GM19328 (cell line): ENCODE measurements around the gene EXOSC5.
"Not testable (repeated sequence)": the region's sequence is repeated elsewhere in the genome, so short reads cannot be mapped to it uniquely, and the experiment has no call there.

Source experiments
- ATAC-seq: cut with Tn5 transposase; IDR thresholded peaks from one replicate; pipeline ENCODE4 v1.9.1; 2021; ENCODE audit warnings: mild to moderate bottlenecking, moderate library complexity; ENCODE audit not compliant: unreplicated experiment

The EXOSC5 gene

DNA sequence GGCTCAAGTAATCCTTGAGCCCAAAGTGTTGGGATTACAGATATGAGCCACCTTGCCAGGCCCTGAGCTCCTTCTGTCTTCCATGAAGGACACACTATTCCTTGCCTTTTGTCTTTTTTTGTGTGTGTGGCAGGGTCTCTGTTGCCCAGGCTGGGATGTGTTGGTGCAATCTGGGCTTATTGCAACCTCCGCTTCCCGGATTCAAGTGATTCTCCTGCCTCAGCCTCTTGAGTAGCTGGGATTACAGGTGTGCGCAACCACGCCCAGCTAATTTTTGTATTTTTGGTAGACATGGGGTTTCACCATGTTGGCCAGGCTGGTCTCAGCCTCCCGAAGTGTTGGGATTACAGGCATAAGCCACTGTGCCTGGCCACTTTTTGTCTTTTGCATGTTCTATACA is 11.7 kb upstream of the EXOSC5 start:
- not testable (repeated sequence) for ATAC-seq

DNA sequence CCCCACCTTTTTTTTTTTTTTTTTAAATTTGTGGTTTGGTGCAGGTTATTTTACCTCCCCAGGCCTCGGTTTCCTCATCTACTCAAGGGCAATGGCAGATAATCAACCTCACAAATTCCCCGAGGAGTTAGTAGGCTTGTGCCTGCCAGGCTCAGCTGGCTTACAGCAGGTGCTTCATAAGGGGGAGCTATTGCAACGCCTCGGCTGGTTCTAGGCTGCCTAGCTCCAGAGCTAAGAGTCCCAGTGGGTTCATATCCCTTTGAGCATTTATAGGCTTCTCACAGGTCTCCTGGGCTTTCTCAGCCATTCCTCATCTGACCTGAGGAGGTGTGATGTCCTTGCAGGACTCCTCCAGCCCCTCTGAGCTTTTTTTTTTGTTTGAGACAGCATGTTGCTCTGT is 11.1 kb upstream of the EXOSC5 start:
- ATAC-seq: no peak

DNA sequence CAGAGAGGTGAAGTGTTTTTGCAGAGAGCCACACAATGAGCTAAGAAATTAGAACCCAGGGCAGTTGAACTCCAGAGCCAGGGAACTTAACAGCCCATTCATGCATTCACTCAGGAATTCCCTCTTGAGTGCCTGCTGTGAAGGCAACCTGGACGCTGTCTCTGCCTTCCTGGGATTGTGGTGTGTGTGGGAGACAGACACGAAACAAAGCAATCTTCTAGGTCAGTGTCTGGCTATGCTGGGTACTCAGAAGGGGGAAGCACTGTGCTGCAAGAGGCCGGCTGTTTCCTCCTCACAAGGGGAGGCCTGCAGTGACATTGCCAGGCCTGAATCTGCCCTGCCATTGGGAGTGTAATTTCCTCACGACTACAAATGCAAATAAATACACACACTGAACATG is 10.1 kb upstream of the EXOSC5 start:
- ATAC-seq: no peak

DNA sequence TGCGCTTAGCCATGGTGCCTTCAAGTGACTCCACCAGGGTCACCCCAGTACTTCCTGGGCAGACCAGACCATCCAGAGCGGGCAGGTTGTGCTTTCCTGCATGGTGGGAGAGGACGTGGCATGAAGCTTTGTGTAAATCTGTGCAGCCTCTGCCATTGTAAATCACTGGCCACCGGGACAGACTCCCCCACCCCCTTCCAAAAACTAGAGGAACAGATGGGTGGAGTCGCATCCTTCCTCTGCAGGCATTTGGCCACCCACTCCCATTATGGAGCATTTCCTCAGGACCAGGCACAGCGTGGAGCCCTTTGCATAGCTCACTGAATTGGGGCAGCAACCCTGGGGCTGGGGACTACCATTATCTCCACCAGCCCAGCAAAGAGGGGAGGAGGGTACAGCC is 8.6 kb upstream of the EXOSC5 start:
- no peak for ATAC-seq

DNA sequence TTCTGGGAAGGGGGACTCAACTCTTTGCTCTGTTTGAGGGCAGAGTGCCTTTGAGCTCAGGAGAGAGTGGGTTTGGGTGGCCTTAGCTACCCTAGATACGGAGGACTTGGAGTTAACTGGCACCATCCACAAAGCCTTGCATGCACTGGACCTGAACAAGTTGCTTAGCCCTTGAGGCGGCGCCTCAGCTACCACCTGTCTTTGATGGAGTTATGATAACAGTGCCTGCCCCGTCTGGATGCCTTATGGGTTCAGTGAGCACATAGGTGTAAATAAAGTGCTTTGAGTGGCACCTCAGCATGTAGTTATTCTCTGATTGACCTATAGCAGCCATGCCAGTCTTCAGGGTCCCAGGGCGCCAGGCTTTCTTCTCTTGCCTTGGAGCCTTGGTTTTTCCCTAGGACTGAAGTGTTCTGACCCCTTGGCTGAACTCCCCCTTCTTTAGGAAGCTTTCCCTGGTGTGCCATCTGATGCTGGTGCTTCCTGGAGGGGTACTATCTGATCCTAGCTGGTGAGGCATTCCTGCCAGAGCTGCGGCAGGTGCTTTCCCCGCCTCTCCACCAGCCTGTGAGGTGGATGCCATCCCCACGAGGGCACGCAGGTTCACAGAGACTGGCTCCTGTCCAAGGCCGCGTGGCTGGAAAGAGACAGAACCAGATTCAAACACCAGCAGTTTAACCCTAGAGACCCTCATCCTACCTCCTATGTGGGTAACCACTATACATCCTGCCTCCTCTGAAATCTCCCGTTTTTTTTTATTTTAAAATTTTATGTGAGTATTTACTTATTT is 6.2 kb upstream of the EXOSC5 start:
- ATAC-seq: no peak

DNA sequence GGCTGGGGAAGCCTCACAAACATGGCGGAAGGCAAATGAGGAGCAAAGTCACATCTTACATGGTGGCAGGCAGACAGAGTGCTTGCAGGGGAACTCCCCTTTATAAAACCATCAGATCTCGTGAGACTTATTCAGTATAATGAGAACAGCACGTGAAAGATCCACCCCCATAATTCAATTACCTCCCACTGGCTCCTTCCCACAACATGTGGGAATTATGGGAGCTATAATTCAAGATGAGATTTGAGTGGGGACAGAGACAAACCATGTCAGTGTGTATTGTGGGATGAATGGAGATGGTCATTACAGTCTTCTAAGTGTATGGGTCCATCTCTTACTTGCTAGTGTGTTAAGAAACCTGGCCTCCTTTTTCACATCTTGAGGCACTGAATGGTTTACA is 4.9 kb upstream of the EXOSC5 start:
- no peak for ATAC-seq

DNA sequence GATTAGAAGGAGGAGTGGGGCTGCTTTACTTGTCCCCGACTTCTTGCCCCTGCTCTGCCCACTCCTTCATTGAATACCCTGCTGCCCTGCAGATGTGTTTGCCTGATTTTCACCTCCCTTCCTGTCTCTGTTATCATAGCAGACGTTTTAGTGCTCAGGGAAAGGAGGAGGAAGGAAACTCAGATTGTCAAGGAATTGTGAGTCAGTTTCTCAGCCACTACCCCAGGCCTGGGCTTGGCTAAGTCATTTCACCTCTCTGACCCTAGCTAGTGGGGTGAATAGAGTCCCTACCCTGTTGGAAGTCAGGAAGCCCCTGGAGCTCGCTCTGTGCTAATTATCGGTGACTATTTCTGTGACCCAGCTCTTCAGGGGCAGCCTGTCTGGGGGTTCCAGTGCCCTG is 4.3 kb upstream of the EXOSC5 start:
- no peak for ATAC-seq

DNA sequence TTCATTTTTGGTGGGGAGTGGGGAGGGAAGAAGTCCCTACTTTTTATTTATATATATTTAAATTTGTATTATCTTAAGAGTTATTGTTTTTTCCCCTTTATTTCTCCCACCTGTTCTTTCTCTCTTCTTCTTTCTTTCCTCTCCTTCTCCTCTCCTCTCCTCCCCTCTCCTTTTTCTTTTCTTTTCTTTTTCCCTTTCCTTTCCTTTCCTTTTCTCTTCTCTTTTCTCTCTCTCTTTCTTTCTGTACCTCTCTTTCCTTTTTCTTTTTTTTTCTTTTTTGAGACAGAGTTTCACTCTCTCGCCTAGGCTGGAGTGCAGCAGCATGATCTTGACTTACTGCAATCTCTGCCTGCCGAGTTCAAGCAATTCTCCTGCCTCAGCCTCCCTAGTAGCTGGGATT is 2.4 kb upstream of the EXOSC5 start:
- no peak for ATAC-seq

DNA sequence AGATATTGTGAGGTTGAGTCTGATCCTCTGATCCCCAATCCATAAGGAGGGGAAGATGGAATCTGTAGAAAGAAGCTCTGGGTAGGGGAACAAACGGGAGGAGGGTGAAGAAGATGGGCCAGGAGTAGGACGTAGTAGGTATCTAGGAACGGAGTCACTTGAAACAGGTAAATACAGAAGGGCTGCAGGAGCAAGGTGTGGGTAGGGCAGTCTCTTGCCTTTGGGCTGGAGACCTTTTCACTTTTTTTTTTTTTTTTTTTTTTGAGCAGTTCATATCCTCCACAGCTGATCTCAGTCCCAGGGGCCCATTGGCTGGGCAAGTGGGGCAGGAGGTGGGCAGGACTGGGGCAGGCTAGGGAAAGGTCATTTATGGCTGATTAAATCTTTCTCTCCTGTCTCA is 1.9 kb upstream of the EXOSC5 start:
- no peak for ATAC-seq

DNA sequence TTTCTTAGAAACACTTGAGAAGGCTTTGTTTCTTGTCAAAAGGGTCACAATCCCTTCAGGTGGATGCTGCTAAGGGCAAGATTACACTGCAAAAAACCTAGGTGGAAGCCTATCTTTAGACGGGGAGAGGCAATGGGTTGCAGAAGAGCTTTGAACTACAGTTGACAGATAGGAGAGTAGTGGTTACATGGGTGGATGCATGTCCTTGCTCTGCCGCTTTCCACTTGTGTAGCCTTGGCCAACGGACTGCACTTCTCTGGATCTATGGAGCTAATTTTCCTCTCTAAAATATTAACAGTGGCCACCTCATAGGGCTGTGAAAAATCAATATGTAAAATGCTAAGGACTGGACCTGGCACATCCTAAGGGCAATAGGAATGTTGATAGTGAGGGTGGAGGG is 1.4 kb upstream of the EXOSC5 start:
- no peak for ATAC-seq

DNA sequence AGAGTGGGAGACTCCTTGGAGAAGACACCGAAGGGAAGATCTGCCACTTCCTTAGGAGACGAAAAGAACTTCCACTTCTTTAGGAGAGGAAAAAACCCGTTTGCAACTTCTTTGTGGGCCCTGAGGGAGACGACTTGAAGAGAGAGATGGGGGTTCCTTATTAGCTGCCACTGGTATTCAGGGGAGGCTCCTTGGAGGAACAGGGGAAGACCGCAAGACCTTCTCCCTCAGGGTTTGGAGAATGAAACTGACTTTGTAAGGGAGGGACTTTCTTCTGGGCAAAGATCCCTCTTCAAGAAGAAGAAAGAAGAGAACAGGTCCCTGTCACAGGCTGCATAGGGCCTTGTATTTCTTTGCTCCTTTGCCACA is 875 bp upstream of the EXOSC5 start:
- ATAC-seq: no peak

DNA sequence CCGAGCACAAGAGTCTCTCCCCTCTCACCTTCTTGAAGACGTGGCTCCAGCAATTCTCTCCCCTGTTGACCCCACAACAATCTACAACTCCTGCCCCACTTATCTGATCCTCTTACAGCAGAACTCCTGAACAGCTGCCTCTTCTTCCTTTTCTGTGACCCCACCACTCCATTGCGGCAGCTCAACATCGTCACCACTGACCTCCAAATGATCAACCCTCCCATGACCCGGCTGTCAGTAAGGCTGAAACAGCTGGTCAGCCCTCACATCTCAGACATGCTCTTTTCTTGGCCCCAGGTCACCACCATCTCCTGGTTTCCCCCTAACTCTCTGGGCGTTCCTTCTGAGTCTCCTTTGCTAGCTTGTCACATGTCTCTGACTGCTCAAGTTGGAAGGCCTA is 1.8 kb downstream of the EXOSC5 start:
- ATAC-seq: no peak

DNA sequence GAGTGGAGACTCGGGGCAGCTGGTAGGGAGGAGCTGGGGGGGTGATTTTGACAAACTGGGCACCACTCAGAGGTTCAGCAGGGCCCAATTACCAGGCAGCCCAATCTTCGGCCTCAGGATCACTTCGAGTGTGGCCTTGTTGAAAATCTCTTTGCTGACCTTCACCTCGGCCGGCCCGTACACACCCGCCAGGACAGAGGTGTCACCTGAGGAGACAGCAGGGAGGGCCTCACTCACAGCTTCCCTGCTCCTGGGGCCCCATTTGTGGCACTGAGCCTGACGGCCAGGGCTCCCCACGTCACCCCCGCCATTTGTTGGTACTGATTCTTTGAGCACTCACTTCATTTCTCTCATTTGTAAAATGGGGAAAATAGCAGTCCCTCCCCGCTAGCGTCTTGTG is 4.4 kb downstream of the EXOSC5 start:
- ATAC-seq: no peak

DNA sequence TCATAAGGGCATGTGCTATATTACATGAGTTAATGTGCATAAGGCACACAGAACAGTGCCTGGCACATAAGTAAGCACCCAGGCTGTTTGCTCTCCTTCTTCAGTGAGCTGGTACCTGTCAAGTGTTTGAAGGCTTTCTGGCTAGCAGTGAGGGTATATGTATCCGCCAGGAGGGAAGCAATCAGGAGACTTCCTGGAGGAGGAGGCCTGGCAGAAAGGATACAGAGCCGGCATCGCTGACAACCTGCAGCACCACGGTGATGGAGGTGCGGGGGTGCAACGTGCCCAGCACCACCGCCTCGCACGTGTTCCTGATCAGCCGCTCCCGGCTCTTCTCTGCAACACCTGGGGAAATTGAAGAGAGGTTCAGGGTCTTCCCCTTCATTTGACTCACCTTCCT is 5.5 kb downstream of the EXOSC5 start:
- ATAC-seq: no peak

DNA sequence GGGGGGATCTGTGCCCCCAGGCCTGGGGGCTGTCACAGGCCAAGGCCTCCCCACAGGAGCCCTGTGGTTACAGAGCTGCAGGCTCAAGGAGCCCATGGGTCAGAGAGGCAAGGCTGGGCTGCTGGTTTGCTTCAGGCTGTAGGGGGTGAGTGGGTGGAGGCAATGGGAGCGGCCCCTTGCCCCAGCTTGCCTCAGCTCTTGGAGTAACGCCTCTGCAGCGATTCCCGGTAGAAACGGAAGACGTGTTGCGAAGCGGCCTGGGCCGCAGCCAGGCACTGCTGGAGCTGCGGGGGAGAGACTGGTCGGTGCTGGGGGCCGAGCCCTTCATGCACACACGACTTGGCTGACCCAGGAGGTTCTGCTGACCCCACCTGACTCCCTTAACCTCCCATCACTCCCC is 10.7 kb downstream of the EXOSC5 start:
- ATAC-seq: no peak

DNA sequence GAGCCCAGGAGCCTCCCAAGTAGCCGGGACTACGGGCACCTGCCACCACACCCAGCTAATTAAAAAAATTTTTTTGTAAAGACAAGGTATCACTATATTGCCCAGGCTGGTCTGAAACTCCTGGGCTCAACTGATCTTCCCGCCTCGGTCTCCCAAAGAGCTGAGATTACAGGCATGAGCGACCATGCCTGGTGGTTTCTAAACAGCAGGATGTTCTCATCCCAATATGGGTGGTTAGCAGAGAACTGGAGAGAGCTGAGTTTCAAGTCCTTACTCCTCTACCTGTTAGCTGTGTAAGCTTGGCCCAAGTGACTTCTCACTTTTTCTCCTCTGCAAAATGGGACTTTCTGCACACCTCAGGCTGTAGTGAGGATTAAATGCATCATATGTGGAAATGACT is 12.8 kb downstream of the EXOSC5 start:
- ATAC-seq: no peak

DNA sequence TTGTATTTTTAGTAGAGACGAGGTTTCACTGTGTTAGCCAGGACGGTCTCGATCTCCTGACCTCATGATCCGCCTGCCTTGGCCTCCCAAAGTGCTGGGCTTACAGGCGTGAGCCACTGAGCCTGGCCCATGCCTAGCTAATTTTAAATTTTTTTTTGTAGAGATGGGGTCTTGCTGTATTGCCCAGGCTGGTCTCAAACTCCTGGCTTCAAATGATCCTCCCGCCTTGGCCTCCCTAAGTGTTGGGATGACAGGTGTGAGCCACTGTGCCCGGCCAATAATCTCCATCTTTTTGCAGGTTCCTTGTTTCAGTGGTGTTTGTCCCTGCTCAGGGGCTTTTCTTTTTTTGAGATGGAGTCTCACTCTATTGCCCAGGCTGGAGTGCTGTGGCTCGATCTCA is 15.6 kb downstream of the EXOSC5 start:
- ATAC-seq: not testable (repeated sequence)

DNA sequence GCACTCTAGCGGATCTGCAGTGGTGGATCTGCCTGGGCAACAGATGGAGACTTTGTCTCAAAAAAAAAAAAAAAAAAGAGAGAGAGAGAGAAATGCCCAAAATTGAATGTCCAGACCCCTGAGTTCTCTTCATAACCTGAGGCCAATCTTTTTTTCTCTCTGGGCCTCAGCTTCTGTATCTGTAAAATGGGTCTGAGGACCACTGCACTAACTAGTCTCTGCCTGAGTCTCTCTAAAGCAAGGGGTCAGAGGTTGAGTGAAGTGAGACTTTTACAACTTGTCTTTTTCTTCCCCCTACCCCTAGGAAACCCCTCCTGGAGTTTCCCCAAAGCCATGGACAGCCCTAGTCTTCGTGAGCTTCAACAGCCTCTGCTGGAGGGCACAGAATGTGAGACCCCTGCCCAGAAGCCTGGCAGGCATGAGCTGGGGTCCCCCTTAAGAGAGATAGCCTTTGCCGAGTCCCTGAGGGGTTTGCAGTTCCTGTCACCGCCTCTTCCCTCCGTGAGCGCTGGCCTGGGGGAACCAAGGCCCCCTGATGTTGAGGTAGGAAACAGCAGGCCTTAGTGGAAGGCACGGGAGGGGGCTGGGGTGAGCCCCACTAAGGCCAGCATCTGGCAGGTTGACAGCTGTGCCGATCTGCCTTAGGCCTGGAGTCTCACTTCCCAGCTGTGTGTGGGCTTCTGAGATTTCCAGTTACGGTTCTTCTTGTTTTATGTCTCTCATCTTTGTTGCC is 19.0 kb downstream of the EXOSC5 start:
- ATAC-seq: no peak

DNA sequence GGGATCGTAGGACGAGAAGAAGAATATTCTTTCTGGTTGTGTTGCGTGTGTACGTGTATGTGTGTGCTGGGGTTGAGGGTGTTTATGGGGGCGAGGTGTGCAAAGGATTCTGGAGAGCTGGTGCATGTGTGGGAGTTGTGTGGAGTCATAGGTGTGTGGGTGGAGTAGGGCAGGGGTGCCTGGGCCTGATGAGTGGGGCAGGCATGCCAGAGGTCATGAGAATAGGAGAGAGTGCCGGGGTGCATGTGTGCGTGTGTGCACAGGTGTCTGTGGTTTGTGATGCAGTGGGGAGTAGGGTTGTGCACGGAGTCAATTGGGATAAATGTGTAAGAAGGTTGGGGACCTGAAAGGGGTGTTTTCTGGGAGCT is 20.2 kb downstream of the EXOSC5 start:
- no peak for ATAC-seq

DNA sequence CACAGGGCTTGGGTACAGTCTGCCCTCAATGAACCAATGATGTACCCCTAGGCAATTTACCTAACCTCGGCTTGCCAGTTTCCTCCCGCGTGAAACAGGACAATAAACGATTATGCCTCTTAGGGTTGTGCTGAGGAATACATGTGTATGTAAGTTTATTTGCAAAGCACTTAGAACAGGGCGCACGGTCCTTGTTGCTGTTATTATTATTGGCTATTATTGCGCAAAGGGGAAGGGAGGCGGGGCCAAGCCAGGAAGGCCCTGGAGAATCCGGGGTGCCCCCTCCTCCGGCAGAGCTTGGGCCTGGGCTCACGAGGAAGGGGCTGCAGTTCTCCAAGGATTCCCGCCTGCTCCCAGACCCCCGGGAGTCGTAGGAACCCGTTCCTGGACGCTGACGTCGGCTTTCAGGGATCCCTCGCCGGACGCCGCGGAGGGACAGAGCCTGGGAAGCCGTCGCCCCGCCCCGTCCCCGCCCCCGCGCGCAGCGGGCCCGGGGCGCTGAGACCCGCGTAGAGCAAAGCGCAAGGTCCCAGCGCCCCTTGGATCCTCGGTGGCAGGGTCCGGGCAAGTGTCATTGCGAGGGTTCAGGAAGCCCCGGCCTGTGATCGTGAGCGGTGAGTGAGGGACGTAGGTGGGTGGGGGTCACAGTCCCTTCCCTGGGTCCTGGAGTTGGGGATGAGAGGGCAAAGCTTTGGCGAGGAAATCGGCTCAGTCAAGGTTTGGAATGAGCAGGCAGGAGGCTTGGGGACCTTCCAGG is 20.7 kb downstream of the EXOSC5 start, which contains the start of gene TMEM91:
TSS of gene TMEM91 (plus strand) at position 293 of the 757 bp plus-strand sequence. CDS start 1,777 bp downstream, outside the sequence.
- ATAC-seq: no peak

DNA sequence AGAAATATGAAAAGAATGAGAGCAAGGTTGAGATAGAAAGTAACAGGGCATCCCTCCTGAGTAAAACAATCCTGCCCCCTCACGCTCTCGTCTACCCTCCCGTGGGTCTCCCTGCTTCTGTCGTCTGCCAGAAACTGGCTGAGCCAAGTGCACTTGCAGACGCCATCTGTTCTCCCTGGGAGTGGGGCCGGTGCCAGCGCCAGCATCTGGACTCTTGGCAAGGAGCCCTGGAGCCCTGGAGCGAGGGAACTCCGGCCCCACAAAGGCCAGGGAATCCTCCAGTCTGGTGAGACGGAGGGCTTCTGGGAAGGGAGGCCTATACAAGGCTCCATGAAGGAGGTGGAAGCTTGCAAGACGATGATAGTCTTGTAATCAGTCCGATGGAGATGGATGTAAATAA is 23.2 kb downstream of the EXOSC5 start:
- ATAC-seq: no peak

DNA sequence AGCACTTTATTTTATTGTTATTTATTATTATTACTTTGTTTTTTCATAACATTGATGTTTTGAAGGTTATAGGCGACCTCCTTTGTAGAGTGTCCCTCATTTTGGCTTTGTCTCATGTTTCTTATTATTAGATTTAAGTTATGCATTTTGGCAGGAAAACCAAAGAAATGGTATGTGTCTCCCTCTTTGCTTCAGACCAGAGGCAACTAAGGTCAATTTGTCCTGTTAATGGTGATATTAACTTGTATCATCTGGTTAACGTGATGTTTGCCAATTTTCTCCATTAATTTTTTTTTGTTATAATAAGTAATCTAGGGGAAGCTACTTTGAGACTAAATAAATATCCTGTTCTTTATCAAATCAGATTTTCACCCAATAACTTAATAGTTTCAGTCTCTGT is 24.7 kb downstream of the EXOSC5 start:
- ATAC-seq: no peak
